ENCODE data around the gene HIP1R. TPM values are rescaled to one million over a fixed set of nuclear protein-coding genes. Genes with fewer than 3 reads are reported as not detected.

Gene HIP1R
- total and polyA plus RNA-seq, 2 of the 13 experiments (the other 11 are each of a cell fraction or from before 2014, with no cell fraction given) = 18.4 to 25.5 TPM

GRCh38 chr12:122865268-122866231, 30.3 kb downstream of the HIP1R start (continued):
- TF ChIP-seq MTA1 (CRISPR knock-in tag; IDR thresholded peaks at IDR 0.05; ENCODE audit: borderline replicate concordance) = 0 out of 2 replicates have a peak, but pooled peaks have one; percentile 7
- no peak for TF ChIP-seq ZNF713 (CRISPR knock-in tag; IDR thresholded peaks at IDR 0.05)
- TF ChIP-seq EED (CRISPR knock-in tag; IDR thresholded peaks at IDR 0.05) = no peak
- TF ChIP-seq KIAA2018 (CRISPR knock-in tag; IDR thresholded peaks at IDR 0.05; ENCODE audit: borderline replicate concordance) = no peak
- no peak for TF ChIP-seq ZNF766 (CRISPR knock-in tag; IDR thresholded peaks at IDR 0.05; ENCODE audit: borderline replicate concordance)
- no peak for TF ChIP-seq RFXAP (CRISPR knock-in tag; IDR thresholded peaks at IDR 0.05; ENCODE audit: borderline replicate concordance)
- no peak for TF ChIP-seq ELF3 (CRISPR knock-in tag; IDR thresholded peaks at IDR 0.05)
- TF ChIP-seq CHD2 (IDR thresholded peaks at IDR 0.05; ENCODE audit: low read depth, low read length) = no peak
- no peak for TF ChIP-seq TBP (CRISPR knock-in tag; IDR thresholded peaks at IDR 0.05)
- no peak for TF ChIP-seq THAP8 (CRISPR knock-in tag; IDR thresholded peaks at IDR 0.05; ENCODE audit: borderline replicate concordance)
- no peak for TF ChIP-seq KDM5A (IDR thresholded peaks at IDR 0.05; ENCODE audit: borderline replicate concordance, low read length)
- no peak for TF ChIP-seq ZNF512 (CRISPR knock-in tag; IDR thresholded peaks at IDR 0.05)
- no peak for TF ChIP-seq ATAD3A (CRISPR knock-in tag; IDR thresholded peaks at IDR 0.05)
- no peak for TF ChIP-seq HINFP (CRISPR knock-in tag; IDR thresholded peaks at IDR 0.05; ENCODE audit: low read depth)
- no peak for TF ChIP-seq TOE1 (CRISPR knock-in tag; IDR thresholded peaks at IDR 0.05)
- TF ChIP-seq ZNF672 (CRISPR knock-in tag; IDR thresholded peaks at IDR 0.05) = no peak
- TF ChIP-seq CBX5 (CRISPR knock-in tag; IDR thresholded peaks at IDR 0.05; ENCODE audit: borderline replicate concordance) = no peak

All from HepG2 (cell line).